Measurements from ENCODE around the gene KRT10.
A peak's percentile ranks its signal among the peaks of the same experiment; 100 is the strongest.
"Not testable (repeated sequence)": the region's sequence is repeated elsewhere in the genome, so short reads cannot be mapped to it uniquely, and the experiment has no call there.

KRT10 gene

GRCh38 chr17:40839194-40839593, 16.8 kb upstream of the KRT10 start:
- no peak for DNase-seq
- in situ Hi-C loops (cut with MboI; ENCODE audit: low pct_unique_long_range_greater_than_20kb, low sequenced_read_pairs) = no loop called here

GRCh38 chr17:40836020-40836419, 13.6 kb upstream of the KRT10 start:
- no peak for DNase-seq
- in situ Hi-C loops (cut with MboI; ENCODE audit: low pct_unique_long_range_greater_than_20kb, low sequenced_read_pairs) = no loop called here

GRCh38 chr17:40833882-40834281, 11.5 kb upstream of the KRT10 start:
- in situ Hi-C loops (cut with MboI; ENCODE audit: low pct_unique_long_range_greater_than_20kb, low sequenced_read_pairs) = no loop called here
- no peak for DNase-seq

GRCh38 chr17:40832840-40833239, 10.4 kb upstream of the KRT10 start:
- DNase-seq = no peak
- in situ Hi-C loops (cut with MboI; ENCODE audit: low pct_unique_long_range_greater_than_20kb, low sequenced_read_pairs) = no loop called here

- no peak for DNase-seq
- in situ Hi-C loops (cut with MboI; ENCODE audit: low pct_unique_long_range_greater_than_20kb, low sequenced_read_pairs) = no loop called here
Measured at GRCh38 chr17:40830085-40830776, 7.8 kb upstream of the KRT10 start.

- DNase-seq = no peak
- in situ Hi-C loops (cut with MboI; ENCODE audit: low pct_unique_long_range_greater_than_20kb, low sequenced_read_pairs) = no loop called here
Measured at GRCh38 chr17:40828454-40829044, 6.1 kb upstream of the KRT10 start.

GRCh38 chr17:40827746-40828453, 5.5 kb upstream of the KRT10 start:
- in situ Hi-C loops (cut with MboI; ENCODE audit: low pct_unique_long_range_greater_than_20kb, low sequenced_read_pairs) = no loop called here
- no peak for DNase-seq

- in situ Hi-C loops (cut with MboI; ENCODE audit: low pct_unique_long_range_greater_than_20kb, low sequenced_read_pairs) = no loop called here
- DNase-seq = no peak
Measured at GRCh38 chr17:40825599-40825998, 3.2 kb upstream of the KRT10 start.

- in situ Hi-C loops (cut with MboI; ENCODE audit: low pct_unique_long_range_greater_than_20kb, low sequenced_read_pairs) = no loop called here
Measured at GRCh38 chr17:40824015-40824832, 1.8 kb upstream of the KRT10 start.

GRCh38 chr17:40821536-40821935, 878 bp downstream of the KRT10 start:
- DNase-seq = no peak

More at GRCh38 chr17:40824015-40824832, 1.8 kb upstream of the KRT10 start:
- no peak for DNase-seq

GRCh38 chr17:40820228-40820838, 2.1 kb downstream of the KRT10 start:
- in situ Hi-C loops (cut with MboI; ENCODE audit: low pct_unique_long_range_greater_than_20kb, low sequenced_read_pairs) = no loop called here
- DNase-seq = no peak

More at GRCh38 chr17:40821536-40821935, 878 bp downstream of the KRT10 start:
- in situ Hi-C loops (cut with MboI; ENCODE audit: low pct_unique_long_range_greater_than_20kb, low sequenced_read_pairs) = no loop called here

GRCh38 chr17:40819528-40820125, 2.8 kb downstream of the KRT10 start:
- no peak for DNase-seq
- in situ Hi-C loops (cut with MboI; ENCODE audit: low pct_unique_long_range_greater_than_20kb, low sequenced_read_pairs) = no loop called here

- DNase-seq = peak; percentile 83
- in situ Hi-C loops (cut with MboI; ENCODE audit: low pct_unique_long_range_greater_than_20kb, low sequenced_read_pairs) = no loop called here
Measured at GRCh38 chr17:40818733-40819527, 3.5 kb downstream of the KRT10 start.

GRCh38 chr17:40818343-40818732, 4.1 kb downstream of the KRT10 start:
- no peak for DNase-seq
- in situ Hi-C loops (cut with MboI; ENCODE audit: low pct_unique_long_range_greater_than_20kb, low sequenced_read_pairs) = no loop called here

- DNase-seq = no peak
- in situ Hi-C loops (cut with MboI; ENCODE audit: low pct_unique_long_range_greater_than_20kb, low sequenced_read_pairs) = no loop called here
Measured at GRCh38 chr17:40817103-40817682, 5.2 kb downstream of the KRT10 start.

- DNase-seq = no peak
- in situ Hi-C loops (cut with MboI; ENCODE audit: low pct_unique_long_range_greater_than_20kb, low sequenced_read_pairs) = no loop called here
Measured at GRCh38 chr17:40816569-40816968, 5.8 kb downstream of the KRT10 start.

GRCh38 chr17:40815381-40815780, 7.0 kb downstream of the KRT10 start:
- DNase-seq = no peak
- in situ Hi-C loops (cut with MboI; ENCODE audit: low pct_unique_long_range_greater_than_20kb, low sequenced_read_pairs) = no loop called here

GRCh38 chr17:40814657-40815056, 7.8 kb downstream of the KRT10 start:
- in situ Hi-C loops (cut with MboI; ENCODE audit: low pct_unique_long_range_greater_than_20kb, low sequenced_read_pairs); DNase-seq: not testable (repeated sequence)
